A673 (cell line): Measurements from ENCODE around the gene CLMP. TPM values are rescaled to one million over a fixed set of nuclear protein-coding genes. Genes with fewer than 3 reads are reported as not detected.
"Not testable (repeated sequence)": the region's sequence is repeated elsewhere in the genome, so short reads cannot be mapped to it uniquely, and the experiment has no call there.

Experiments used
- BruUV-seq: library from RNA; stranded (reverse); fragments of 400-500 nt; replicated peaks from 2 replicates; lab custom pipeline; 2021; lab: Mats Ljungman, UMichigan
- CTCF ChIA-PET: fragments of 300-600 bp; sonication (Branson Sonifier 250); formaldehyde crosslinking; loops from one replicate; lab custom pipeline; 2022; ENCODE audit warnings: antibody characterized with exemption; lab: Charles Lee
- POLR2A ChIA-PET: fragments of 300-600 bp; sonication (Branson Sonifier 250); formaldehyde crosslinking; loops from one replicate; lab custom pipeline; 2022; ENCODE audit warnings: antibody characterized with exemption; ENCODE audit not compliant: low non-redundant PET; lab: Charles Lee
- DNase-seq: peaks from one replicate; pipeline ENCODE4 v3.0.0-alpha.2; 2015; ENCODE audit warnings: low spot score
- H3K27ac ChIP-seq: fragments of 200-600 bp; sonication (generic); 2 replicates; pipeline ENCODE4 v1.5.1; 2016; ENCODE audit warnings: mixed run types, low read depth, mild to moderate bottlenecking, mixed read lengths, antibody characterized with exemption, low read length; ENCODE audit not compliant: poor library complexity, severe bottlenecking
- H3K27me3 ChIP-seq: fragments of 200-600 bp; sonication (generic); replicated peaks from 2 replicates; pipeline ENCODE4 v1.6.1; 2017; ENCODE audit warnings: mixed run types, low read depth, mild to moderate bottlenecking, mixed read lengths, antibody characterized with exemption, low read length; ENCODE audit not compliant: insufficient read depth, poor library complexity
- H3K36me3 ChIP-seq: fragments of 200-600 bp; sonication (generic); 2 replicates; pipeline ENCODE4 v1.6.1; 2016; ENCODE audit warnings: mixed run types, mild to moderate bottlenecking, mixed read lengths, antibody characterized with exemption, low read length; ENCODE audit not compliant: insufficient read depth, poor library complexity, severe bottlenecking
- H3K4me1 ChIP-seq: fragments of 200-600 bp; sonication (generic); 2 replicates; pipeline ENCODE4 v1.6.1; 2017; ENCODE audit warnings: mixed run types, mild to moderate bottlenecking, mixed read lengths, antibody characterized with exemption, low read length; ENCODE audit not compliant: insufficient read depth, poor library complexity, severe bottlenecking
- H3K4me3 ChIP-seq: fragments of 200-600 bp; sonication (generic); 2 replicates; pipeline ENCODE4 v1.5.1; 2016; ENCODE audit warnings: low read depth, mixed run types, mild to moderate bottlenecking, mixed read lengths, low read length; ENCODE audit not compliant: poor library complexity, severe bottlenecking
- H3K9me3 ChIP-seq: fragments of 200-600 bp; sonication (generic); 2 replicates; pipeline ENCODE4 v1.6.1; 2016; ENCODE audit warnings: mixed run types, low read depth, mild to moderate bottlenecking, mixed read lengths, antibody characterized with exemption, low read length; ENCODE audit not compliant: poor library complexity, severe bottlenecking
- CTCF ChIP-seq: fragments of 300-800, 200-600 bp; sonication (generic); conservative IDR thresholded peaks from 2 replicates; pipeline ENCODE4 v1.5.1; 2017; ENCODE audit warnings: low read depth, mild to moderate bottlenecking, antibody characterized with exemption, low read length, moderate library complexity, mixed read lengths
- EZH2 ChIP-seq: fragments of 200-600 bp; sonication (generic); IDR thresholded peaks from 2 replicates; pipeline ENCODE4 v1.6.1; 2017; ENCODE audit warnings: borderline replicate concordance, low read depth, mild to moderate bottlenecking, mixed read lengths, antibody characterized with exemption, low read length; ENCODE audit not compliant: poor library complexity, severe bottlenecking
- intact Hi-C: fragments of 100-400 bp; cut with micrococcal nuclease; formaldehyde crosslinking; loops from one replicate; pipeline ENCODE4 v1.10.0; 2022; ENCODE audit not compliant: unreplicated experiment
- total RNA-seq: library from RNA; stranded (reverse); gene quantifications from 2 replicates; pipeline ENCODE4 v1.2.3, GENCODE V29; 2021

The CLMP gene
- total RNA-seq, 1 experiment from 2014 or later: 62.6 TPM

GRCh38 chr11:123132881-123133280, 62.2 kb downstream of the CLMP start:
- ChIA-PET POLR2A (no interaction called here), CTCF (no interaction called here)
- no peaks in the 10 kb centered on the region for H3K36me3 ChIP-seq
- TF ChIP-seq EZH2: no peak
- no peak for TF ChIP-seq CTCF
- intact Hi-C loops: no loop called here
- no peak for DNase-seq
- H3K9me3 ChIP-seq: no peaks in the 10 kb centered on the region
- BruUV-seq: no TSS peak
- H3K27ac ChIP-seq: no peak overlapping the region
- no peak overlapping the region for H3K4me3 ChIP-seq
- no peaks in the 10 kb centered on the region for H3K27me3 ChIP-seq
- H3K4me1 ChIP-seq: peaks cover 49% of the 10 kb centered on the region

DNA sequence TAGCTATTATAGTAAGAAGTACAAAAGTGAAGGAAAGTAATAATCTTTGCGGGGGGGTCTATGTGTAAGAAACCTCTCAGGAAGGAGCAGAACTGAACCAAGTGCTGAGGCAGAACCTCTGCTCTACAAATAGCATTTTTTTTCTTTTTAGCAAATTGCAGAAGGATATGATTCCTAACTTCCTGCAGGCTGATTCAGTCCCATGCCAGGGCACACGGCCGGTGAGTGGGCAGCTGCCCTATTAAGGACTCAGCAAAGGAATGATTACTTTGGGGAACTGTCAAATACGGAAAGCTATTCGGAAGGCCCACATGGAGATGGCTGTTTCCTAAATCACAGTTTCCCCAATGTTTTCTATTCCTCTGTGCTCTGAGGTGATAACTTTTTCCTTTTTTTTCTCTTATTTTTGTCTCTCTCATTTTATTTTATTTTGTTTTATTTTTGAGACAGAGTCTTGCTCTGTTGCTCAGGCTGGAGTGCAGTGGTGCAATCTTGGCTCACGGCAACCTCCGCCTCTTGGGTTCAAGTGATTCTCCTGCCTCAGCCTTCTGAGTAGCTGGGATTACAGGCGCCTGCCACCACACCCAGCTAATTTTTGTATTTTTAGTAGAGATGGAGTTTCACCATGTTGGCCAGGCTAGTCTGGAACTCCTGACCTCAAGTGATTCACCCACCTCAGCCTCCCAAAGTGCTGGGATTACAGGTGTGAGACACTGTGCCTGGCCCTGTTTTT, 62.8 kb downstream of the CLMP start:
- H3K27me3 ChIP-seq, CTCF ChIA-PET, H3K9me3 ChIP-seq, DNase-seq, BruUV-seq, POLR2A ChIA-PET, intact Hi-C loops, H3K27ac ChIP-seq, H3K4me3 ChIP-seq, H3K36me3 ChIP-seq: not testable (repeated sequence)
- H3K4me1 ChIP-seq: peaks cover 42% of the 10 kb centered on the region

DNA sequence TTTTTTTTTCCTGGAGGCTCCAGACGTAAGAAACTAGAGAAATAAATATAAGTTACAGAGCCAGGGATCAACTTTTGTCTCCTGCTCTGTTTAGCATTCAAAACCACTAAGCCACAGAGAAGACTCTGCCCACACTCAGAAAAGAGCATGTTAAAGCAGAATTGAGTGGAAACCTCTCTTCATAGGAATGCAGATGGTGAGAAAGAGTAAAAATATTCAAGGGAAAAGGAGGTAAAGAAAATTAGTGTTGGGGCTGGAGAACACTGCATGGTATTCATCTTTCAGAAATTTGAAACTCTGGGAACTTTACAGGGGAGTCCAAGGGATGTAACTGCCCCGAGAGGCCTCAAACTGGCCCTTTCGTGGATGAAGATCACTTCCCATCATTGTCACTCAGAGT, 65.1 kb downstream of the CLMP start:
- H3K27me3 ChIP-seq: no peaks in the 10 kb centered on the region
- intact Hi-C loops: no loop called here
- no peaks in the 10 kb centered on the region for H3K9me3 ChIP-seq
- ChIA-PET CTCF (interaction anchor here (0.6 to 0.7 kb wide), 3 partner anchors 30 to 131 kb away, joined by 5 to 10 read pairs (median 6); partner anchors contain the start of gene HSPA8), POLR2A (no interaction called here)
- TF ChIP-seq EZH2 (no peak), CTCF (no peak)
- H3K36me3 ChIP-seq: no peaks in the 10 kb centered on the region
- H3K4me3 ChIP-seq: no peak overlapping the region
- DNase-seq: peak; percentile 37
- H3K4me1 ChIP-seq: peaks cover 27% of the 10 kb centered on the region
- peak overlapping the region; percentile 2 for H3K27ac ChIP-seq
- BruUV-seq: no TSS peak

- H3K27ac ChIP-seq: no peak overlapping the region
- peaks cover 24% of the 10 kb centered on the region for H3K4me1 ChIP-seq
- H3K36me3 ChIP-seq: no peaks in the 10 kb centered on the region
- H3K4me3 ChIP-seq: no peak overlapping the region
- ChIA-PET CTCF (interaction anchor here (0.9 kb wide), 1 partner anchor 14 kb away, joined by 10 read pairs; no protein-coding TSS in a partner anchor), POLR2A (no interaction called here)
- intact Hi-C loops: no loop called here
- no peaks in the 10 kb centered on the region for H3K27me3 ChIP-seq
- no peaks in the 10 kb centered on the region for H3K9me3 ChIP-seq
- BruUV-seq: no TSS peak
- TF ChIP-seq EZH2 (no peak), CTCF (no peak)
- no peak for DNase-seq
These were observed 69.9 kb downstream of the CLMP start for GRCh38 chr11:123125169-123125568.
